ENCODE data around the gene FGF18.

Gene FGF18

GRCh38 chr5:171505473-171506043 is 86.1 kb downstream of the FGF18 start:
- DNase-seq: no peak

- DNase-seq: no peak
These were observed 87.5 kb downstream of the FGF18 start for GRCh38 chr5:171506951-171507350.
